ENCODE data around the gene GOLGA8R.
"Not testable (repeated sequence)": the region's sequence is repeated elsewhere in the genome, so short reads cannot be mapped to it uniquely, and the experiment has no call there.

Gene GOLGA8R

DNA sequence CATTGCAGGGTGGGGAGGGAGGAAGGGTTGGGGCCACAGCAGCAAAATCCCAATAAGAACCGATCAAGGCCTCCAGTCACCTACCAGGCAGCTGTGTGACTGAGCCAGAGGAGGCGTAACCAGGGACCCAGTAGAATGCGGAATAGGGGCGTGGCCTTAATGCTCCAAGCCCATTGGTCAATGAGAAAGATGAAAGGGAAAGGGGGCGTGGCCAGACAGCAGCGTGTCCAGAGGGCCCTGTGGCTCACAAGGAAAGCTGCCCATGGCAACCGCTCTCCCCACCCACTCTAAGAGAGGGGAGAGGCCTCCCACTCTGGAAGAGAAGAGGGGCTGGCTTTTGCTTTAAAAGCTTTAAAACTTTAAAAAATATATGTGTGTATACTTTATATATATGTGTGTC lies at the start of gene GOLGA8R:
GOLGA8R (minus strand) TSS at position 101 of the 400 bp plus-strand sequence; CDS start at position 3, 98 bp downstream.
- DNase-seq (ENCODE audit: low read depth, low spot score): not testable (repeated sequence)

DNA sequence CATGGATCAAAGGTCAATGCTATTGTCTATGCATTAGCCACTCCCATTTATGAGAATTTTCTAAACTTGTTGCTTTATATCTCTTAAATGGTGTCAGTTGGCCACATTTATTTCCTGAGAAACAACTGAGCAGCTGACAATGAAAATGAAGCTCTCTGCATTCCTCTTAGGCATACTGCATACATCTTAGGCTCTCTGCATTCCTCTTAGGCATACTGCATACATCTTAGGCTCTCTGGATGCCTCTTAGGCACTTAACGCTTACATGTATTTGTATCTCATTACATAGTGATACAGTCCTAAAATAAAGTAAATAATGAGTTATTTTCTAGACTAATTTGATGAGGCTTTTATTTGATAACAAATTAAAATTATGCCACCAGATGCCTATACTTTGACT lies 49.8 kb upstream of the GOLGA8R start:
- DNase-seq (ENCODE audit: low read depth, low spot score): not testable (repeated sequence)

DNA sequence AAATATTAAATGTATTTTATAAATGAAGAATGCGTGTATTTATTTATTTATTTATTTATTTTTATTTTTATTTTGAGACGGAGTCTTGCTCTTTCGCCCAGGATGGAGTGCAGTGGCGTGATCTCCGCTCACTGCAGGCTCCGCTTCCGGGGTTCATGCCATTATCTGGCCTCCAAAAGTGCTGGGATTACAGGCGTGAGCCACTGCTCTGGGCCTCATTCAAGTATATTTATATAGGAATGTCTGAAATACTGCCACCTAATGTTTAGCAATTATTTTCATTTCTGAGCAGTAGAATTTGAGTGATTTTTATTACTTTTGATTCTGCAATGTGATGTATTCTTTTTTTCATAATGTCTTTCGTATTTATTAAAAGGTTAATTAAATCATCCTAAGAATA lies 48.1 kb upstream of the GOLGA8R start:
- DNase-seq (ENCODE audit: low read depth, low spot score): not testable (repeated sequence)

GRCh38 chr15:30452702-30453101 lies 38.6 kb upstream of the GOLGA8R start:
- DNase-seq (ENCODE audit: low read depth, low spot score): not testable (repeated sequence)

GRCh38 chr15:30438348-30438747 lies 24.3 kb upstream of the GOLGA8R start:
- DNase-seq (ENCODE audit: low read depth, low spot score): not testable (repeated sequence)

- DNase-seq (ENCODE audit: low read depth, low spot score): not testable (repeated sequence)
Observed at GRCh38 chr15:30435878-30436277, 21.8 kb upstream of the GOLGA8R start.

DNA sequence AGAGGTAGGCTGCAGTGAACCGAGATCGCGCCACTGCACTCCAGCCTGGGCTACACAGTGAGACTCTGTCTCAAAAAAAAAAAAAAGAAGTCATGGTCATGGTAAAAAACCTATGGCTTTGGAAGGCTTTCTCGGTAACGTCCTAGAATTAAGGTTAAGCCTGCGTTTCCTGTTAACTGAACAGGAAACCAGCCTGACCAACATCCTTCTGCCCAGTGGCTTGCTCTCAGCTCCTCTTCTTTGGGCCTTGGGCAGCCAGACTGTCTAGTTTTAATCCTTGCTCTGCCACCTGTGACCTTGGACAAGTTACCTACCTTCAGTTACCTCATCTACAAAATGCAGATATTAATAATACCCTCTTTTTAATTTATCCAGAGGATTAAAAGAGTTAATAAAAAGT lies 6.7 kb upstream of the GOLGA8R start:
- not testable (repeated sequence) for DNase-seq (ENCODE audit: low read depth, low spot score)

GRCh38 chr15:30407636-30408035 lies 6.4 kb downstream of the GOLGA8R start:
- DNase-seq (ENCODE audit: low read depth, low spot score): not testable (repeated sequence)

DNA sequence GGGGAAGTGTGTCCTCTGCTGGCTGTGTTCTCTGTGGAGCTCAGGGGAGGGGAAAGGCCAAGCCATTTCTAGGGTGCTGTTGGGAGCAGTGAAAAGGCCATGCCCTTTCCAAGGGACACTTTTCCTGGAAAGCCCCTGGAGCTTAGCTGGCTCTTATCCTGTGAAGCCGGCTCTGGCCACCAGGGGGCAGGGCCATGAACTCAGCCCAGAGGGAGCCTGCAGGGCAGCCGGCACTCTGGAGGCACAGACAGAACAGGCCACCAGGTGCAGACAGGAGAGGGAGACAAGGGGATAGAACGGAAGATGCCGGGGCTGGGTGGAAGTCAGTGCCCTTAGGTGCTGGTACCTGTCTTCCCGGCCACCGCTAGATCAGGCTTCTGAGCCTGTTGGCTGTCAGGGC lies 15.1 kb downstream of the GOLGA8R start:
- DNase-seq (ENCODE audit: low read depth, low spot score): not testable (repeated sequence)

- DNase-seq (ENCODE audit: low read depth, low spot score): not testable (repeated sequence)
Observed at GRCh38 chr15:30393664-30393991, 20.4 kb downstream of the GOLGA8R start.

DNA sequence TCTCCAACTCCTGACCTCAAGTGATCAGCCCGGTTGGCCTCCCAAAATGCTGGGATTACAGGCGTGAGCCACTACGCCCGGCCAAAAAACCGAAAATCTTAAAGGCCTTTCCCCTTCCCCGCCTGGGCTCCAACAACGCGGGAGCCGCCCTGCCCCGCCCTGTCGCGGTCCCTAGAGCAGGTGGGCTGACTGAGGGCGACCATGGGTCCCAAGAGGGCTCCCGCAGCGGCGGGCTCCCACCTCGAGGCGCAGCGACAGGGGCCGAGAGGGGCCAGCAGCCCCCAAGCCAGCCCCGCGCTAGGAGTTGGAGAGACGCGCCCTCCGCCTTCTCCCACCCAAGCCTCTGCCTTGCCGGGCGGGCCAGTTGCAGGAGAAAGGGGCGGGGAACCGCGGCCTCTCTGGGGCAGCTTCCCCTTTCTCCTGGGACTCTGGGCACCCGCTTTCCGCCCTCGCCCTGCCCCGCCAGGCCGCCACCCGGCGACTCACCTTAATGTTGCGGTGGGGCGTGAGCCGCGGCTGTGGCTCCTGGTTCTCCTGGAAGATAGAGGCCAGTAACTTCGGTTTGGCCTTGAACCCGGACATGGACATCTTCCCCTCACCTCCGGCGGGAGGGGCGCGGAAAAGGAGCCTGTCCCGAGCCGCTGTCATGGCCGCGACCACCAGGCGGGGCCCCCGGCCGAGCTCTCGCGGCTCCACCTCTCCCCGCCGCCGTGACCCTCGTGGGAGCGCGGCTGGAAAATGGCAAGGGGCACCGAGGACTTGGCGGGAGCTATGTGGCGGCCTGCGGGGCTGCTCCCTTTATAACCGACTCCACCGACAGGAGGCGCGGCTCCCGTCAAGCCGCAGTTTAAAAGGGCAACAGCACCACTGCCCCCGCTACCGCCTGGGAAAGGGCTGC lies 21.0 kb downstream of the GOLGA8R start, which contains the start of gene CHRFAM7A:
CHRFAM7A (minus strand) TSS at position 775 of the 898 bp plus-strand sequence. CDS start 10,189 bp downstream, outside the sequence.
- DNase-seq (ENCODE audit: low read depth, low spot score): not testable (repeated sequence)

DNA sequence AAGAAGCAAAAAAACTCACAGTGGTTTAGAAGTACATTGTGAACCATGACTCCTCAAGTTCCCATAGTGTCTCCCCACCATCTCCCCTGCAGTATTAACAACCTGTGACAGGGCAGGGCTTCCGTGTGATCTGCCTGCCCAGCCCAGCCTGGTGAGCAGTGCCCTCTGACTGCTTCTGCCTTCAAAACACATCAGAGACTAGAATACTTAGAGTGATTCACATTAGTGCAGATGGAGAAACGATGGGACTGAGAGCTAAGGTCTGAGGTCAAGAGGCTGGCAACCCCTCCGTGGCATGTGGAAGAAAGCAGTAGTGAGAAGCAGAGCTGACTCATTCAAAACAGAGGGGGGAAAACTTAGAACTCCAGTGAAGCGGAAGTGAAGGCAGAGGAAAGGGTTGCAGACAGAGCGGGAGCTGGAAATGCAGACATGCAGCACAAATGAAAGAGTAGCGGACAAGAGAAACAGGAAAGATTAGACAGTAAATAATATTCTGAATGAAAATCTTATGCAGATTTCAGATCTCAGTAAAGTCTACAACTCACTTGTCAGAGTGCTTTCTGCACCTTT lies 27.7 kb downstream of the GOLGA8R start:
- not testable (repeated sequence) for DNase-seq (ENCODE audit: low read depth, low spot score)

- DNase-seq (ENCODE audit: low read depth, low spot score): not testable (repeated sequence)
Observed at GRCh38 chr15:30377082-30377413, 37.0 kb downstream of the GOLGA8R start.

GRCh38 chr15:30376375-30377081 lies 37.5 kb downstream of the GOLGA8R start:
- DNase-seq (ENCODE audit: low read depth, low spot score): not testable (repeated sequence)

DNA sequence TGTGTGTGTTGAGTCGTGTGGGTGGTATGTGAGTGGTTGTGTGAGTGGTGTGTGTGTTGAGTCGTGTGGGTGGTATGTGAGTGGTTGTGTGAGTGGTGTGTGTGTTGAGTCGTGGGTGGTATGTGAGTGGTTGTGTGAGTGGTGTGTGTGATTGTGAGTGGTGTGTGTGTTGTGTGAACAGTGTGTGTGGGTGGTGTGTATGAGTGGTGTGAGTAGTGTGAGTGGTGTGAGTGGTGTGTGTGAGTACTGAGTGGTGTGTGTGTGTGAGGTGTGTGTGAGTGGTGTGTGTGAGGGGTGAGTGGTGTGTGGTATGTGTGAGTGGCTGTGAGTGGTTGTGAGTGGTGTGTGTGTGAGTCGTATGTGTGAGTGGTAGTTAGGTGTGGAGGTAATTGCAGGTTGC lies 38.2 kb downstream of the GOLGA8R start:
- DNase-seq (ENCODE audit: low read depth, low spot score): not testable (repeated sequence)

GRCh38 chr15:30374862-30375261 lies 39.2 kb downstream of the GOLGA8R start:
- DNase-seq (ENCODE audit: low read depth, low spot score): not testable (repeated sequence)

DNA sequence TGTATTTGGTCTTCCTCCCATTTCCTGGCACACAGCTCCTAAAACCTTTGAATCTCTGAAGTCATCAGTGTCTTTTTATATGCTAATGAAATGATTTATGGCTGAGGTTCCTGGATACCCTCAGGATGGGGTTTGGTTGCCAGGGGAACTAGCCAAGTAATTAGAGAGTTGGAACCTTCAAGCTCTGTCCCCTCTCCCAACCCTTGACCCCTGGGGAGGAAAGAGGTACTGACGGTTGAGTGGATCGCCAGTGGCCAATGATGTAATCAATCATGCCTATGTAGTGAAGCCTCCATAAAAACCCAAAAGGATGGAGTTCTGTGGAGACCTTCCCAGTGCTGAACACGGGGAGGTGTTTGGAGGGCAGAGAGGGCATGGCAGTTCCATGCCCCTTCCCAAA lies 45.8 kb downstream of the GOLGA8R start:
- not testable (repeated sequence) for DNase-seq (ENCODE audit: low read depth, low spot score)

- DNase-seq (ENCODE audit: low read depth, low spot score): not testable (repeated sequence)
Observed at GRCh38 chr15:30367246-30367645, 46.8 kb downstream of the GOLGA8R start.

GRCh38 chr15:30361404-30361803 lies 52.7 kb downstream of the GOLGA8R start:
- DNase-seq (ENCODE audit: low read depth, low spot score): not testable (repeated sequence)

DNA sequence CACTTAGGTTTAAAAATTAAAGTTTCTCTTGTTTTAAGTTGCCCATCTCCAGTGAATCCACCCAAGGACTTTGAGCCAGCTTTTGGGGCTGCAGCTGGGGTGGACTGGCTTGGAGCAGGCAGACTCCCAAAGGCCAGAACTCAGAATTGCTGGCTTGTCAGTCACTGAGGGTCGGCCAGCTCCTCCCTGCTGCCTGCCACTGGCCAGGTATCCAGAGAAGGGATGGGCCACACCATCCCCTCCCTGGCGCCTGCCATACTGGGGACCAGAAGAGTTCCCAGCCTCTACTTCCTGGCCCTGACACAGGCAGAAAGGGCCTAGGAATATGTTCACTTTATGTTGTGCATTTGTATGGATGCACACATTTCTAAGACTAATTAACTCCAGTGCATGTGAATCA lies 53.1 kb downstream of the GOLGA8R start:
- not testable (repeated sequence) for DNase-seq (ENCODE audit: low read depth, low spot score)

- DNase-seq (ENCODE audit: low read depth, low spot score): not testable (repeated sequence)
Observed at GRCh38 chr15:30355043-30355442, 59.0 kb downstream of the GOLGA8R start.
